ENCODE measurements around the gene MRPS6. TPM values are rescaled to one million over a fixed set of nuclear protein-coding genes. Genes with fewer than 3 reads are reported as not detected.

Gene MRPS6
- polyA plus RNA-seq, 1 donor (not counting 4 experiments of a cell fraction or from before 2014, with no cell fraction given): 41.5 TPM

GRCh38 chr21:34052171-34052570 is 21.2 kb upstream of the MRPS6 start:
- Histone ChIP-seq H3K79me2 (ENCODE audit: control insufficient read depth, insufficient read depth, low read length) (no peaks in the 10 kb centered on the region), H4K20me1 (ENCODE audit: control insufficient read depth, extremely low read depth, insufficient read depth, low read length) (no peaks in the 10 kb centered on the region), H2AFZ (ENCODE audit: control insufficient read depth, low read length) (no peak overlapping the region), H3K27me3 (ENCODE audit: control insufficient read depth, extremely low read depth, insufficient read depth, low read length) (no peaks in the 10 kb centered on the region), H3K4me2 (ENCODE audit: control insufficient read depth, extremely low read depth, insufficient read depth, low read depth, low read length) (no peak overlapping the region), H3K27ac (ENCODE audit: control insufficient read depth, insufficient read depth, low read length) (no peak overlapping the region), H3K4me3 (ENCODE audit: control insufficient read depth in 2 of 3, extremely low read depth in 1 of 3, insufficient read depth in 2 of 3, low read depth in 1 of 3, low read length in 3 of 3) (no peak overlapping the region), H3K4me1 (ENCODE audit: control insufficient read depth, extremely low read depth, insufficient read depth, low read length) (no peaks in the 10 kb centered on the region), H3K36me3 (ENCODE audit: control insufficient read depth in 2 of 2, extremely low read depth in 1 of 2, insufficient read depth in 2 of 2, low read length in 2 of 2) (no peaks in the 10 kb centered on the region), H3K9me3 (ENCODE audit: control insufficient read depth, low read depth, low read length) (no peaks in the 10 kb centered on the region), H3K9ac (ENCODE audit: control insufficient read depth, extremely low read depth, insufficient read depth, low read length) (no peak overlapping the region), H3K9me1 (ENCODE audit: control insufficient read depth, extremely low read depth, insufficient read depth, low read length) (no peaks in the 10 kb centered on the region)
- DNase-seq (ENCODE audit: low read depth, low spot score): no peak
- dilution Hi-C loops (cut with MboI; ENCODE audit: extremely low pct_ligation_motif_present, low sequenced_read_pairs): no loop called here
- TF ChIP-seq CTCF (optimal IDR thresholded peaks at IDR 0.05 in 1 of 3, IDR thresholded peaks at IDR 0.05 in 1 of 3, conservative IDR thresholded peaks at IDR 0.05 in 1 of 3; ENCODE audit: extremely low read depth in 1 of 3, insufficient read depth in 2 of 3, low read length in 3 of 3) (no peak), EZH2 (IDR thresholded peaks at IDR 0.05; ENCODE audit: low read length) (no peak)
- no peak for FAIRE-seq

GRCh38 chr21:34054259-34054658 is 19.1 kb upstream of the MRPS6 start:
- Histone ChIP-seq H3K27ac (ENCODE audit: control insufficient read depth, insufficient read depth, low read length) (no peak overlapping the region), H3K79me2 (ENCODE audit: control insufficient read depth, insufficient read depth, low read length) (no peaks in the 10 kb centered on the region), H3K27me3 (ENCODE audit: control insufficient read depth, extremely low read depth, insufficient read depth, low read length) (no peaks in the 10 kb centered on the region), H3K9me1 (ENCODE audit: control insufficient read depth, extremely low read depth, insufficient read depth, low read length) (no peaks in the 10 kb centered on the region), H3K4me1 (ENCODE audit: control insufficient read depth, extremely low read depth, insufficient read depth, low read length) (no peaks in the 10 kb centered on the region), H4K20me1 (ENCODE audit: control insufficient read depth, extremely low read depth, insufficient read depth, low read length) (no peaks in the 10 kb centered on the region), H3K36me3 (ENCODE audit: control insufficient read depth in 2 of 2, extremely low read depth in 1 of 2, insufficient read depth in 2 of 2, low read length in 2 of 2) (no peaks in the 10 kb centered on the region), H3K9me3 (ENCODE audit: control insufficient read depth, low read depth, low read length) (no peaks in the 10 kb centered on the region), H3K4me2 (ENCODE audit: control insufficient read depth, extremely low read depth, insufficient read depth, low read depth, low read length) (no peak overlapping the region), H3K9ac (ENCODE audit: control insufficient read depth, extremely low read depth, insufficient read depth, low read length) (no peak overlapping the region), H2AFZ (ENCODE audit: control insufficient read depth, low read length) (no peak overlapping the region), H3K4me3 (ENCODE audit: control insufficient read depth in 2 of 3, extremely low read depth in 1 of 3, insufficient read depth in 2 of 3, low read depth in 1 of 3, low read length in 3 of 3) (no peak overlapping the region)
- TF ChIP-seq EZH2 (IDR thresholded peaks at IDR 0.05; ENCODE audit: low read length) (no peak), CTCF (optimal IDR thresholded peaks at IDR 0.05 in 1 of 3, IDR thresholded peaks at IDR 0.05 in 1 of 3, conservative IDR thresholded peaks at IDR 0.05 in 1 of 3; ENCODE audit: extremely low read depth in 1 of 3, insufficient read depth in 2 of 3, low read length in 3 of 3) (no peak)
- DNase-seq (ENCODE audit: low read depth, low spot score): no peak
- no peak for FAIRE-seq
- dilution Hi-C loops (cut with MboI; ENCODE audit: extremely low pct_ligation_motif_present, low sequenced_read_pairs): no loop called here

Data from keratinocyte (primary cell).